GM12874 (cell line): ENCODE results near the gene SCARF2.

Experiments used
- TF ChIP-seq, protein P1 (sequence below): IDR thresholded peaks from 2 replicates; pipeline ENCODE4 v1.5.1; 2011; ENCODE audit warnings: low read depth, mild to moderate bottlenecking, control low read depth, low read length, moderate library complexity; ENCODE audit not compliant: insufficient read depth

Gene SCARF2

GRCh38 chr22:20408891-20409290, 28.7 kb downstream of the SCARF2 start:
- TF ChIP-seq, protein P1, sequence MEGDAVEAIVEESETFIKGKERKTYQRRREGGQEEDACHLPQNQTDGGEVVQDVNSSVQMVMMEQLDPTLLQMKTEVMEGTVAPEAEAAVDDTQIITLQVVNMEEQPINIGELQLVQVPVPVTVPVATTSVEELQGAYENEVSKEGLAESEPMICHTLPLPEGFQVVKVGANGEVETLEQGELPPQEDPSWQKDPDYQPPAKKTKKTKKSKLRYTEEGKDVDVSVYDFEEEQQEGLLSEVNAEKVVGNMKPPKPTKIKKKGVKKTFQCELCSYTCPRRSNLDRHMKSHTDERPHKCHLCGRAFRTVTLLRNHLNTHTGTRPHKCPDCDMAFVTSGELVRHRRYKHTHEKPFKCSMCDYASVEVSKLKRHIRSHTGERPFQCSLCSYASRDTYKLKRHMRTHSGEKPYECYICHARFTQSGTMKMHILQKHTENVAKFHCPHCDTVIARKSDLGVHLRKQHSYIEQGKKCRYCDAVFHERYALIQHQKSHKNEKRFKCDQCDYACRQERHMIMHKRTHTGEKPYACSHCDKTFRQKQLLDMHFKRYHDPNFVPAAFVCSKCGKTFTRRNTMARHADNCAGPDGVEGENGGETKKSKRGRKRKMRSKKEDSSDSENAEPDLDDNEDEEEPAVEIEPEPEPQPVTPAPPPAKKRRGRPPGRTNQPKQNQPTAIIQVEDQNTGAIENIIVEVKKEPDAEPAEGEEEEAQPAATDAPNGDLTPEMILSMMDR = no peak

- TF ChIP-seq, protein P1 = no peak
Observed at GRCh38 chr22:20407829-20408228, 29.8 kb downstream of the SCARF2 start.

DNA sequence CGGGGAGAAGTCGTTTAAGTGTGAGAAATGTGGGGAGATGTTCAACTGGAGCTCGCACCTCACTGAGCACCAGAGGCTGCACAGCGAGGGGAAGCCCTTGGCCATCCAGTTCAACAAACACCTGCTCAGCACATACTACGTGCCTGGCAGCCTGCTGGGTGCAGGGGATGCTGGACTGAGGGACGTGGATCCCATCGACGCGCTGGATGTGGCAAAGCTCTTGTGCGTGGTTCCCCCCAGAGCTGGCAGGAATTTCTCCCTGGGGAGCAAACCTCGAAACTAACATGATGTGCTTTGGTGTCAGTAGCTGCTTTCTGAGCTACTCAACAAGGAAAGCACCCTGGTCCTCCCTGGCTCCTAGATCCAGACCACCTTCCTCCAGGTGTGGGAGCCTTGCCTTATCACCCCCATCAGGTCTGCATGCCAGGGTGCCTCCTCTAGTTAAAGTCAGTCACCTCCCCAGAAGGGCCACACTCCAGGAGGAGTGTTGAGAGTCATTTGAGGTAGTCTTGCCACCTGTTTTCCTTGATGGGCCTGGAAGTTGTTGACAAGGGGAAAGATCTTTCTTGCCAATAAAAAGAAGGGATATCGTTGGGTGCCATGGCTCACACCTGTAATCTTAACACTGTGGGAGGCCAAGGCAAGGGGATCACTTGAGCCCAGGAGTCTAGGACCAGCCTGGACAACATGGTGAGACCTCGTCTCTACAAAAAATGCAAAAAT, 30.8 kb downstream of the SCARF2 start:
- TF ChIP-seq, protein P1 = no peak

- TF ChIP-seq, protein P1 = no peak
Observed at GRCh38 chr22:20405931-20406685, 31.5 kb downstream of the SCARF2 start.

DNA sequence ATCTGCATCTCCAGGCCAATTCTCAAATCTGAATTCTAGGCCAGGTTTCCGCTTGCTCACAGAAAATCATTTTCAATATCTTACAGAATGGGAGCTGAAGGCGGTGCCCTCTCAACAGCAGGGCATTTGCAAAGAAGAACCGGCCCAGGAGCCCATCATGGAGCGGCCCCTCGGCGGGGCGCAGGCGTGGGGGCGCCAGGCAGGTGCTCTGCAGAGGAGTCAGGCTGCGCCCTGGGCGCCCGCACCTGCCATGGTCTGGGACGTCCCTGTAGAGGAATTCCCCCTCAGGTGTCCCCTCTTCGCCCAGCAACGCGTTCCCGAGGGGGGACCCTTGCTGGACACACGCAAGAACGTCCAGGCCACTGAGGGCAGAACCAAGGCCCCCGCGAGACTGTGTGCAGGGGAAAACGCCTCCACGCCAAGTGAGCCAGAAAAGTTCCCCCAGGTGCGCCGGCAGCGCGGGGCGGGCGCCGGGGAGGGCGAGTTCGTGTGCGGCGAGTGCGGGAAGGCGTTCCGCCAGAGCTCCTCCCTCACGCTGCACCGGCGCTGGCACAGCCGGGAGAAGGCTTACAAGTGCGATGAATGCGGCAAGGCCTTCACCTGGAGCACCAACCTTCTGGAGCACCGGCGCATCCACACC, 32.2 kb downstream of the SCARF2 start:
- TF ChIP-seq, protein P1 = no peak

GRCh38 chr22:20404881-20405280, 32.7 kb downstream of the SCARF2 start:
- TF ChIP-seq, protein P1 = no peak

GRCh38 chr22:20403779-20404140, 33.9 kb downstream of the SCARF2 start:
- TF ChIP-seq, protein P1 = no peak
